Spinal cord (tissue), 10 donors: ENCODE results near the gene FGG. TPM values are rescaled to one million over a fixed set of nuclear protein-coding genes. Genes with fewer than 3 reads are reported as not detected.

ENCODE experiments used
- DNase-seq, 6 donors: peaks; one replicate each; pipeline versions ENCODE4 v3.0.0 to v3.0.0-alpha.2; 2013 to 2015; ENCODE audit warnings: low spot score in 6 of 6, low read depth in 4 of 6
- H3K27ac ChIP-seq: one replicate; pipeline ENCODE4 v1.5.1; 2013; ENCODE audit warnings: low read depth, low read length, control low read depth
- H3K27me3 ChIP-seq: one replicate; pipeline ENCODE4 v1.6.1; 2013; ENCODE audit warnings: low read length; ENCODE audit not compliant: control insufficient read depth, insufficient read depth
- H3K36me3 ChIP-seq: one replicate; pipeline ENCODE4 v1.6.1; 2013; ENCODE audit warnings: low read length; ENCODE audit not compliant: control insufficient read depth, insufficient read depth
- H3K4me1 ChIP-seq: one replicate; pipeline ENCODE4 v1.6.1; 2013; ENCODE audit warnings: low read length; ENCODE audit not compliant: control insufficient read depth, insufficient read depth
- H3K4me3 ChIP-seq: one replicate; pipeline ENCODE4 v1.5.1; 2013; ENCODE audit warnings: low read depth, low read length, control low read depth
- H3K9me3 ChIP-seq: one replicate; pipeline ENCODE4 v1.6.1; 2013; ENCODE audit warnings: low read length; ENCODE audit not compliant: control insufficient read depth, insufficient read depth
- WGBS: methylation state at CpG from one replicate; pipeline ENCODE4 v1.1.5; 2013; ENCODE audit warnings: missing lambda C conversion rate; ENCODE audit not compliant: insufficient coverage; 5-methylcytosine and 5-hydroxymethylcytosine counted together
- long read RNA-seq, 4 donors: transcript quantifications; one replicate each; lab custom pipeline, GENCODE V29; 2026
- polyA plus RNA-seq, 2 donors: library from polyadenylated mRNA; unstranded; fragments of 120-200 nt; gene quantifications; one replicate each; pipeline ENCODE4 v1.2.1, GENCODE V29; 2013; ENCODE audit not compliant: insufficient read length in 2 of 2
- total RNA-seq, 2 donors: library from RNA; depleted of rRNA in 1 of 2; stranded (reverse); fragments of 120-200 nt in 1 of 2; fragments of >200 nt in 1 of 2; gene quantifications; one replicate each; pipeline versions ENCODE4 v1.2.3 to v1.2.4, GENCODE V29; 2013 to 2014
- donor health status: healthy.

Gene FGG
- total RNA-seq (1 to 10 TPM in 1 of 2 donors, not detected in 1; 1.4 TPM), polyA plus RNA-seq (not detected)
- long read RNA-seq, donor 1 = 0 reads
- long read RNA-seq, donor 2, partial matches to known transcripts = 0 of 3 reads
- long read RNA-seq, donor 2, other reads (novel, unspliced or antisense) = 0 of 3 reads
- long read RNA-seq, donor 3 = 0 reads
- long read RNA-seq, donor 4 = 0 reads

GRCh38 chr4:154612472-154613414 is at the start of gene FGG:
FGG (minus strand) TSS chr4:154612656; CDS start chr4:154612609, 47 bp downstream.
- 92% methylated on average over 5 of the region's 7 CpGs for WGBS
- Histone ChIP-seq H3K4me3 (no peak within 1 kb of the TSS), H3K36me3 (no peaks in the 10 kb centered on the region), H3K27me3 (no peaks in the 10 kb centered on the region), H3K4me1 (no peaks in the 10 kb centered on the region), H3K27ac (no peak within 1 kb of the TSS), H3K9me3 (no peaks in the 10 kb centered on the region)
- DNase-seq = no peak

GRCh38 chr4:154660052-154660451 is 47.6 kb upstream of the FGG start:
- peak in 2 of 6 donors; percentile 12 to 53 for DNase-seq
- Histone ChIP-seq H3K4me3 (no peak overlapping the region), H3K36me3 (no peaks in the 10 kb centered on the region), H3K9me3 (no peaks in the 10 kb centered on the region), H3K27me3 (no peaks in the 10 kb centered on the region), H3K27ac (no peak overlapping the region), H3K4me1 (no peaks in the 10 kb centered on the region)
- no CpG with 5 or more reads among the region's 3 CpGs for WGBS

- Histone ChIP-seq H3K36me3 (no peaks in the 10 kb centered on the region), H3K4me3 (no peak overlapping the region), H3K27ac (no peak overlapping the region), H3K4me1 (no peaks in the 10 kb centered on the region), H3K9me3 (no peaks in the 10 kb centered on the region), H3K27me3 (no peaks in the 10 kb centered on the region)
- WGBS = 72% methylated on average over 5 of the region's 11 CpGs
- DNase-seq = peak in 3 of 6 donors; percentile 12 to 55 (median 55)
Measured at GRCh38 chr4:154658680-154659405, 46.4 kb upstream of the FGG start.

- no peaks in the 10 kb centered on the region for H3K36me3 ChIP-seq
- peaks cover 4% of the 10 kb centered on the region for H3K27me3 ChIP-seq
- no CpG with 5 or more reads among the region's 2 CpGs for WGBS
- H3K4me1 ChIP-seq = no peaks in the 10 kb centered on the region
- no peaks in the 10 kb centered on the region for H3K9me3 ChIP-seq
- DNase-seq = no peak
- no peak overlapping the region for H3K4me3 ChIP-seq
- H3K27ac ChIP-seq = no peak overlapping the region
Measured at GRCh38 chr4:154643493-154643892, 31.0 kb upstream of the FGG start.

- WGBS = 64% methylated on average over 3 of the region's 5 CpGs
- Histone ChIP-seq H3K27me3 (peaks cover 4% of the 10 kb centered on the region), H3K27ac (no peak overlapping the region), H3K4me3 (no peak overlapping the region), H3K36me3 (no peaks in the 10 kb centered on the region), H3K9me3 (no peaks in the 10 kb centered on the region), H3K4me1 (no peaks in the 10 kb centered on the region)
- DNase-seq = no peak
Measured at GRCh38 chr4:154642373-154643009, 30.0 kb upstream of the FGG start.

- no peaks in the 10 kb centered on the region for H3K4me1 ChIP-seq
- no peaks in the 10 kb centered on the region for H3K9me3 ChIP-seq
- no CpG with 5 or more reads among the region's 4 CpGs for WGBS
- DNase-seq = no peak
- H3K36me3 ChIP-seq = no peaks in the 10 kb centered on the region
- H3K27me3 ChIP-seq = peaks cover 4% of the 10 kb centered on the region
- no peak overlapping the region for H3K27ac ChIP-seq
- no peak overlapping the region for H3K4me3 ChIP-seq
Measured at GRCh38 chr4:154640999-154641398, 28.5 kb upstream of the FGG start.

- H3K9me3 ChIP-seq = no peaks in the 10 kb centered on the region
- H3K27ac ChIP-seq = no peak overlapping the region
- H3K27me3 ChIP-seq = peaks cover 10% of the 10 kb centered on the region
- WGBS = no CpG with 5 or more reads among the region's 3 CpGs
- no peaks in the 10 kb centered on the region for H3K4me1 ChIP-seq
- no peaks in the 10 kb centered on the region for H3K36me3 ChIP-seq
- H3K4me3 ChIP-seq = no peak overlapping the region
- no peak for DNase-seq
Measured at GRCh38 chr4:154634058-154634457, 21.6 kb upstream of the FGG start.

GRCh38 chr4:154631828-154632227 is 19.4 kb upstream of the FGG start:
- DNase-seq = no peak
- peaks cover 5% of the 10 kb centered on the region for H3K4me1 ChIP-seq
- no peak overlapping the region for H3K27ac ChIP-seq
- H3K4me3 ChIP-seq = no peak overlapping the region
- H3K27me3 ChIP-seq = peaks cover 24% of the 10 kb centered on the region
- H3K36me3 ChIP-seq = no peaks in the 10 kb centered on the region
- WGBS = 60% methylated on average over 1 of the region's 2 CpGs
- H3K9me3 ChIP-seq = no peaks in the 10 kb centered on the region

GRCh38 chr4:154630324-154630723 is 17.9 kb upstream of the FGG start:
- Histone ChIP-seq H3K27me3 (peaks cover 28% of the 10 kb centered on the region), H3K27ac (no peak overlapping the region), H3K9me3 (no peaks in the 10 kb centered on the region), H3K4me1 (peaks cover 9% of the 10 kb centered on the region), H3K36me3 (no peaks in the 10 kb centered on the region), H3K4me3 (no peak overlapping the region)
- no peak for DNase-seq
